ENCODE results near the gene TK2.

The TK2 gene

GRCh38 chr16:66508914-66509496 is 40.9 kb downstream of the TK2 start:
- Histone ChIP-seq H3K36me3 (replicated peaks) (no peaks in the 10 kb centered on the region), H3K27me3 (replicated peaks) (no peaks in the 10 kb centered on the region), H3K4me3 (ENCODE audit: low read depth, low read length) (no peak overlapping the region), H3K27ac (no peak overlapping the region)
- in situ Hi-C loops (cut with HindIII; ENCODE audit: low pct_ligation_motif_present, low sequenced_read_pairs): no loop called here
- no peak for TF ChIP-seq CTCF (IDR thresholded peaks at IDR 0.05; ENCODE audit: low read depth, low read length, missing control alignments)
- no peak for DNase-seq

- no peak for TF ChIP-seq CTCF (IDR thresholded peaks at IDR 0.05; ENCODE audit: low read depth, low read length, missing control alignments)
- in situ Hi-C loops (cut with HindIII; ENCODE audit: low pct_ligation_motif_present, low sequenced_read_pairs): no loop called here
- no peaks in the 10 kb centered on the region for H3K27me3 ChIP-seq (replicated peaks)
- DNase-seq: no peak
- no peaks in the 10 kb centered on the region for H3K36me3 ChIP-seq (replicated peaks)
- H3K27ac ChIP-seq: no peak overlapping the region
- no peak overlapping the region for H3K4me3 ChIP-seq (ENCODE audit: low read depth, low read length)
These were observed 41.5 kb downstream of the TK2 start for GRCh38 chr16:66508248-66508913.

GRCh38 chr16:66507731-66508239 is 42.1 kb downstream of the TK2 start:
- Histone ChIP-seq H3K27ac (no peak overlapping the region), H3K36me3 (replicated peaks) (no peaks in the 10 kb centered on the region), H3K4me3 (ENCODE audit: low read depth, low read length) (no peak overlapping the region), H3K27me3 (replicated peaks) (no peaks in the 10 kb centered on the region)
- DNase-seq: no peak
- no peak for TF ChIP-seq CTCF (IDR thresholded peaks at IDR 0.05; ENCODE audit: low read depth, low read length, missing control alignments)
- in situ Hi-C loops (cut with HindIII; ENCODE audit: low pct_ligation_motif_present, low sequenced_read_pairs): no loop called here

- Histone ChIP-seq H3K4me3 (ENCODE audit: low read depth, low read length) (no peak overlapping the region), H3K27me3 (replicated peaks) (no peaks in the 10 kb centered on the region), H3K27ac (no peak overlapping the region), H3K36me3 (replicated peaks) (no peaks in the 10 kb centered on the region)
- TF ChIP-seq CTCF (IDR thresholded peaks at IDR 0.05; ENCODE audit: low read depth, low read length, missing control alignments): no peak
- in situ Hi-C loops (cut with HindIII; ENCODE audit: low pct_ligation_motif_present, low sequenced_read_pairs): no loop called here
- no peak for DNase-seq
These were observed 46.3 kb downstream of the TK2 start for GRCh38 chr16:66503612-66504011.

GRCh38 chr16:66503030-66503429 is 46.9 kb downstream of the TK2 start:
- no peak for DNase-seq
- TF ChIP-seq CTCF (IDR thresholded peaks at IDR 0.05; ENCODE audit: low read depth, low read length, missing control alignments): no peak
- in situ Hi-C loops (cut with HindIII; ENCODE audit: low pct_ligation_motif_present, low sequenced_read_pairs): no loop called here
- Histone ChIP-seq H3K36me3 (replicated peaks) (no peaks in the 10 kb centered on the region), H3K27ac (no peak overlapping the region), H3K27me3 (replicated peaks) (no peaks in the 10 kb centered on the region), H3K4me3 (ENCODE audit: low read depth, low read length) (no peak overlapping the region)

Data from brain microvascular endothelial cell (primary cell).